CMK (cell line): ENCODE measurements around the gene DNAL1.
A peak's percentile ranks its signal among the peaks of the same experiment; 100 is the strongest.
"Not testable (repeated sequence)": the region's sequence is repeated elsewhere in the genome, so short reads cannot be mapped to it uniquely, and the experiment has no call there.

Source experiments
- DNase-seq: peaks from one replicate; pipeline ENCODE4 v3.0.0-alpha.2; 2010; ENCODE audit warnings: low read depth

DNAL1 gene

GRCh38 chr14:73640796-73641365 lies 3.9 kb upstream of the DNAL1 start:
- DNase-seq = no peak

- DNase-seq = no peak
Measured at GRCh38 chr14:73645248-73645610, 443 bp downstream of the DNAL1 start.

- DNase-seq = no peak
Measured at GRCh38 chr14:73651005-73651404, 6.2 kb downstream of the DNAL1 start.

- DNase-seq = no peak
Measured at GRCh38 chr14:73655851-73656250, 11.1 kb downstream of the DNAL1 start.

- DNase-seq = not testable (repeated sequence)
Measured at GRCh38 chr14:73659202-73659601, 14.4 kb downstream of the DNAL1 start.

GRCh38 chr14:73660511-73660910 lies 15.7 kb downstream of the DNAL1 start:
- DNase-seq = no peak

GRCh38 chr14:73661872-73662271 lies 17.1 kb downstream of the DNAL1 start:
- no peak for DNase-seq

- peak; percentile 2 for DNase-seq
Measured at GRCh38 chr14:73662487-73662943, 17.7 kb downstream of the DNAL1 start.

- no peak for DNase-seq
Measured at GRCh38 chr14:73663548-73664212, 18.9 kb downstream of the DNAL1 start.

GRCh38 chr14:73665130-73665529 lies 20.3 kb downstream of the DNAL1 start:
- no peak for DNase-seq

- no peak for DNase-seq
Measured at GRCh38 chr14:73666583-73666982, 21.8 kb downstream of the DNAL1 start.

- no peak for DNase-seq
Measured at GRCh38 chr14:73667854-73668253, 23.1 kb downstream of the DNAL1 start.

GRCh38 chr14:73674986-73675385 lies 30.2 kb downstream of the DNAL1 start:
- no peak for DNase-seq

GRCh38 chr14:73678698-73679097 lies 33.9 kb downstream of the DNAL1 start:
- no peak for DNase-seq

- DNase-seq = no peak
Measured at GRCh38 chr14:73680821-73681220, 36.0 kb downstream of the DNAL1 start.

- no peak for DNase-seq
Measured at GRCh38 chr14:73684627-73685026, 39.8 kb downstream of the DNAL1 start.

- no peak for DNase-seq
Measured at GRCh38 chr14:73685328-73685727, 40.5 kb downstream of the DNAL1 start.

- DNase-seq = no peak
Measured at GRCh38 chr14:73686901-73687300, 42.1 kb downstream of the DNAL1 start.

- no peak for DNase-seq
Measured at GRCh38 chr14:73694083-73694482, 49.3 kb downstream of the DNAL1 start.

GRCh38 chr14:73695082-73695481 lies 50.3 kb downstream of the DNAL1 start:
- no peak for DNase-seq

- no peak for DNase-seq
Measured at GRCh38 chr14:73695997-73696396, 51.2 kb downstream of the DNAL1 start.

GRCh38 chr14:73696466-73697400 lies 51.9 kb downstream of the DNAL1 start:
- DNase-seq = no peak

GRCh38 chr14:73700325-73700724 lies 55.5 kb downstream of the DNAL1 start:
- DNase-seq = no peak
